ENCODE data around the gene OR2G3. TPM values are rescaled to one million over a fixed set of nuclear protein-coding genes. Genes with fewer than 3 reads are reported as not detected.

OR2G3 gene
- total and polyA plus RNA-seq, 2 of the 8 experiments (the other 6 are each of a cell fraction or from before 2014, with no cell fraction given) = not detected

DNA sequence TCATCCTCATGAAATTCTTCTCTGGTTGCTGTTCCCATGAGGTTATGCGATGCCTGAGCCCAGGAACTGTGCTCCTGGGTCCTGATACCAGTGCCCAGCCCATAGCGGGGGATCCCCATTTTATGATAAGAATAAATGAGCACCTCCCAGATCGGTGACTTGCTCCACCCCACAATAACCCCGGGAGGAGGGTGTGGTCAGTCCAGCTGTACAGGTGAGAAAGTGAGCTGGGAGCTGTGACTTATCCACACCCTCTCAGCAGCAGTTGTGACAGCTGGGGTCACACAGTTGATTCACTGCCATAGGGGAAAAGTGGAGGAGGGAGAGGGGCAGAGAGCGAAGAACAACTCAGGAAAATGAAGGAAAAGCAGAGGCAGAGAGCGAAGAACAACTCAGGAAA lies 33.4 kb downstream of the OR2G3 start (continued):
- TF ChIP-seq KDM4A (IDR thresholded peaks at IDR 0.05; ENCODE audit: low read depth, low read length, severe bottlenecking) (no peak), RNF2 (IDR thresholded peaks at IDR 0.05; ENCODE audit: borderline replicate concordance, low read depth, low read length, missing control alignments, poor library complexity, severe bottlenecking) (no peak), EGR1 (IDR thresholded peaks at IDR 0.05; ENCODE audit: borderline replicate concordance, low read depth, low read length) (no peak), NRF1 (IDR thresholded peaks at IDR 0.05; ENCODE audit: low read depth, low read length) (no peak)

Data from H1 (cell line).